Tongue (tissue), 2 donors: ENCODE results near the gene SLC38A4. TPM values are rescaled to one million over a fixed set of nuclear protein-coding genes. Genes with fewer than 3 reads are reported as not detected.

ENCODE experiments used
- DNase-seq: peaks from one replicate; pipeline ENCODE4 v3.0.0-alpha.2; 2015
- total RNA-seq: library from RNA; depleted of rRNA; stranded (reverse); fragments of >200 nt; gene quantifications from one replicate; pipeline ENCODE4 v1.2.3, GENCODE V29; 2014

SLC38A4 gene
- total RNA-seq, 1 donor from 2014 or later = 12.0 TPM

DNA sequence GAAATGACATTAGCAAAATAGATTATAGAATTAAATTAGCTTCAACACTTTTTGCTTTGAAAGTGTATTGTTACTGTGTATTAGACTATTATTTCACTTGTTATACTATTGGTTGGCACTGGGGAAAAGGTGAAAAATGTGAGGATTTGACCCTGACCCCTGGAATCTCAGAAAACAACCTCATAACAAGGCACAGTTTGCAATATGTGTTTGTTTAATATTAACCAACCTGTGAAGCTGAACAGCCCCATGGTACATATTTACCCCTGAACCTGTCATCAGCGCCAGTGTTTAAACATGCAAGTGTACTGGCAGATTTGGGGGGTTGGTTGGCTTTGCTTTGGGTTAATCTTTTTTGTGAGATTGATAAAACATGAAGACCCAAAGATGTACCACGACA is 11.7 kb downstream of the SLC38A4 start:
- no peak for DNase-seq

DNA sequence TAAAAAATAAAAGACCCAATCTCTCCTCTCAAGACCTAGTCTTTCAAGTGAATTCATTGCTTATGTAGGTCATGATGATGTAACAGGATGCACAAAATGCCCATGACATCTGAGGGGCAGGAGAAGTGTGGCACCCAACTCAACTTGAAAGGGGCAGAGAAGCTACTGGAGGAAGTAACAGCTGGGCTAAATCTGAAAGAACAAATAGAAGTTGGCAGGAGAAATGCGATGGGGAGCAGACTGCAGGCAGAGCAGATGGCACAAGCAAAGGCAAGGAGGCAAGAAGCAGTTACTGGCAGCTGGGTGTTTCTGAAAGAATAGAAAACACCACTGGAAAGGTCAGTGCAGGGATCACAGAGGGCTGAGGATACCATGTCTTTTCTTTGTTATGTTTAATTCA is 14.6 kb downstream of the SLC38A4 start:
- no peak for DNase-seq

GRCh38 chr12:46808955-46809697 is 16.7 kb downstream of the SLC38A4 start:
- no peak for DNase-seq

DNA sequence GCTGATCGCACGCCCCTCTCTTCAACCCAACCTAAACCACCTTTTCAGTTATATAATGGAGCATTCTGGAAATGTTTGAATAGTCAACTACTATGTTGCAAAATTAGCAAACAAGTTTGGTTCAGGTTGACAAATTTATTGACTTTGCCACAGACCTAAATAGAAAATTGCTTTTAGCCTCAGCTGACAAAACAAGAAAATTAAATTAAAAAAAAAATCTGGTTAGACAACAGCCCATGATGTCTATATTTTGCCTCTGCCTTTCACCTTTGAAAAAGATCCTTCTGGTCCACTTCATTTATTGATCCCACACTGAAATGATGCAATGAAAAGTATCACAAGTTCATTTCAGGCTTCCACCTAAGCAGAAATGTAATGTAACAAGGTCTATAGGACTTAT is 17.5 kb downstream of the SLC38A4 start:
- no peak for DNase-seq

DNA sequence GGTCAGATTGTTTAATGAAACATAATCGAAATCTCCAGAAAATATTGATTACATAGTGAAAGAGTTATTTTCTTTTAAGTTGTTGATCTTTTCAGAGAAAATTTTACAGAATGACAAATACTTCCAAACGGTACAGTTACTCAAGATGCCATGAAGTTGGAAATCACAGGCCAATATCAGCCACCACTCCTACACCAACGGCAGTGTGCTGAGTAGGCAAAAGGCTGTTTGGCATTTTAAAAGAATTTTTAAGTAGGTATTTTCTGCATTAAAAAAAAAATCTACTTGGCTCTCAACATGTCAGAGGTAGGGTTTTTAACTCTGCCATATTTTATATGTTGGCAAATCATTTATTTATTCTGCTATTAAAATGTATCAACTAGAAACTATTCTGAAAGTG is 21.7 kb downstream of the SLC38A4 start:
- no peak for DNase-seq

GRCh38 chr12:46803517-46803916 is 22.3 kb downstream of the SLC38A4 start:
- no peak for DNase-seq

DNA sequence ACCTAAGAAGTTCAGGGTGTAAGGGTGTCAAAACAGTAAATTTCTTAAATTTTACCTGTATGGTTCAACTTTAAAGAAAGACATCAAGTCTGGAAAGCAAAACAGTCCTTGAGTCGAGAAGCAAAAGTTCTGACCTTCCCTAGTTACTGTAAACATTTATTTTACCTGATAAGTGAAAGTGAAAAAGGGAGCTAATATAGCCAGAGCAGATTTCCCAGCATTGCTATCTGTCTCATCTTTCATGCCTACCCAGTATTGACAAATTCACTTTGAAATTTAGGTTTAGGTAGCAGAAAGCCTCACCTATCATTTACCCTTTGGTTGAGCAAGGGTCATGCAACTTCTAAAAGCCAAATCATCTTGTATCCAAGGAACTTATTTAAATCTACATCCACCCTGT is 24.5 kb downstream of the SLC38A4 start:
- DNase-seq = no peak

DNA sequence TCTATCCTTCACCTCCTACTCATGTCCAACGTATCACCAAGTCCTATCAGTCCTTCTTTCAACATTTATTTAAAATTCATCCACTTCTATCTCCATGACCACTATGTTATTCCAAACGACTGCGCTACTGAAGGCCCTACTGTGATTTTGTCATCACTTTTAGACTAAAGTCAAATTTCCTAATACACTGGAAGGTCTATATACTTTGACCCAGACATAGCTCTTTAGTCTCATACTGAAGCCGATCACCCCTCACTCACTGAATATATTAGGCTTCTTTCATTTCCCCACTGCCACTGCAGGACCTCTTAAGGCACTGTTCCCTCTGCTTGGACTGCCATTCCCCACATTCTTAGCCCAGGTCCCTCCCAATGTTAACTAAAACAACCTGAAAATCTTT is 25.6 kb downstream of the SLC38A4 start:
- DNase-seq = no peak

GRCh38 chr12:46798648-46799047 is 27.1 kb downstream of the SLC38A4 start:
- no peak for DNase-seq

- no peak for DNase-seq
These were observed 27.7 kb downstream of the SLC38A4 start for GRCh38 chr12:46798056-46798455.

DNA sequence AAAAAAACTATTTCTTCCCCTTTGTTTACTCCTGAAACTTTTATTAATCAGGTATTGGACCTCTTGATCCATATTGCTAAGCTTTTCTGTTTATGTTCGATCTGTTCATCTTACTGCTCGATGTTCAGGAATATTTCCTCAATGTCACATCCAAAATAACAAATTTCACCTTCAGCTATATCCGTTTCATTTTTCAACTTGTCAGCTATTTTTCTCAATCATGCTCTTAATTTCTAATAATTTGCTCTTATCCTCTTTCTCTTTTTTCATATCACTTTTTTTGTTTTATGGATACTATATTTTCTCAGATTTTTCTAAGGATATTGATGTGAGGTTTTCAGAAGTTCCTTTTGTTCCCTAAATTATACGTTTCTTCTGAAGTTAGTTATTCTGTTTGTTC is 29.8 kb downstream of the SLC38A4 start:
- no peak for DNase-seq

DNA sequence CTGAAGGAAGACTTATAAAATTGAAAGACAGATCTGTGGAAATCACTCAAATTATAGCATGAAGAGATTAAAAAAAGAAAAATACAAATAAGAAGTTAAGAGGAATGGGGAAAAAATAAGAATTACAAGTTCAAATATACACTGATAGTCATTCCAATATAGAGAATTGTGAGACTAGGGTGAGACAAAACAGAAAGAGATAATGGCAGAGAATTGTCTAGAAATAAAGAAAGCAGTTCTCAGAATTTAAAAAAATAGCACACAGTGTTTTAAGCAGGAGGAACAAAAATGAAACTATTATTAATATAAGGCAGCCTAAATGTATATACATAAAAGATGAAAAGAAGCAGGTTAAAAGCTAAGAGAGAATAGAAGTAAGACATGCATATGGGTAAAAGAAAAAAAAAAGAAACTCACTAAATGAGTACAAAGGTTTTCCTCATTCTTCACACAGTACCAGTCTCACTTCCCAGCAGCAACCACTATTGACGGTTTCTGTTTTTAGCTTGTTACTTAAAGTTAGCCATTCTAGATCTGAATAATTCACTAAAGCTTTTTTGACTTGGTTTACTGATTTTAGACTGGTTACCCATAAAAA is 31.1 kb downstream of the SLC38A4 start:
- DNase-seq = no peak

- no peak for DNase-seq
These were observed 32.9 kb downstream of the SLC38A4 start for GRCh38 chr12:46792925-46793324.

DNA sequence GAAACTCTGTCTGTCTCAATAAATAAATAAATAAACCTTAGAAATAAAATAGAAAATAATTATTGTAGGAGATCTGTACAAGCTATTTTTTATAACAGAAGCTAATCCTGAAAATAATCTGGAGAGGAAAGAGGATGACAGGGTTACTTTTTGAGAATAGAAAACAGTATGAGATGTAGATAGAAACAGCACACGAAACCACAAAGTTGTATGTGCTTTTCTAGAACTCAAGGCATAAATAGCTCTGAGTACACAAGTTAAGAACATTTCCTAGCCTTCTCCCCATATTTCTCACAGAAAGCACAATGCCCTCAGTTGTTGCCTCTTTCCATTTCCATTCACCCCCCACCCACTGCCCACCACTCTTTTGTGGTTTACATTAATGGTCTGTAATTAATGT is 35.7 kb downstream of the SLC38A4 start:
- no peak for DNase-seq

DNA sequence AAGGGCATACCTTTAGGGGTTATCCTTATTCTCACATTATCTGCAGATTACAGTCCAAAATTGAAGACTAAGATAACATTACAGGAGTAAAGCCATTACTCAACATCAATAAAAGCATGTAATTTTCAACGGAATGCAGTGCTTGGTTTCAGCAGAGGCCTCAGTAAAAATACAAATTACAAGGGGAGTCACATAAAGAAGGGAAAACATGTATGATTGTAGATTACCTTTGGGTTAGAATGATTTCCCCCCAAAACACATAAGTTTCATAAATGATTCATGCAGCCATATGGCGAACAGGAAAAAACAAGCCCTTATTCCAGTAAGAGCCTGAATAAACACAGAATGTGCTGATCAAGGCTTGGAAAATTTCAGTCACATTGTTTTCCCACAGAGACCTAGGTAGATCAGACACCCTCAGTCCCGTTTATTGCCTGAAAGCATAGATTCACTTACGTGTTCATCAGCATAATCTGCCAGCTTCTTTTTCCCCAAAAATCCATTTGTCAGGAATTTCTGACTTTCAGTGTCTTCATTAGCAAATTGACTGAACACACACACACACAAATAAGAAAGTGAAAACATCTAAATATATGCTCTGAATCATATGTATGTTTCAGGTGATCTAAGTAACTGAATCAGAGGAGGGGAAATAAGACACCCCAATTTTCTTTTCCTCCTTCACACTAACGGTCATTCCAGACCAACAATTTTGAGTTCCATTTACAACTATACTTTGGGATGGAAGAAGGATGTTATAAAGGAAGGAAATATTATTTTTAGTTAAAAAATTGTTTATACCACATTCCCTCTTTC is 37.5 kb downstream of the SLC38A4 start:
- no peak for DNase-seq

- DNase-seq = no peak
These were observed 38.2 kb downstream of the SLC38A4 start for GRCh38 chr12:46787496-46788055.

DNA sequence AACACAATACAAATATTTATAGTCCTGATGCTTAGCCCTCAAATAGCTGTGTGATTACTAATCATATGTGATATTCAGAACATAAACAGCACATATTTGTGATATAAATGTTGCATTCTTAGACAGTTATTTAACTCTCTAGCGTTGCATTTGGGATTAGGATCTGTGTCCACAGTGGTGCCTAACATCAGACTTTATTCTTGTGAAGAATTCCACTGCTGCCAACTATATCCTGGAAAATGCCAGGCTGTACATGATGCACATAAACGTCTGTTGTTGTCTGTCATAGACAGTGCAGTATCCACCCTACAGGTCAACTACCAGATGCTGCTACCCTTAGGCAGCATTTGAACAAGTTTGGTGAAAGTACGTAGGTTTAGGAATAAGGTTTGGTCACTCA is 39.0 kb downstream of the SLC38A4 start:
- DNase-seq = peak; percentile 64

- DNase-seq = no peak
These were observed 40.4 kb downstream of the SLC38A4 start for GRCh38 chr12:46785382-46785781.

DNA sequence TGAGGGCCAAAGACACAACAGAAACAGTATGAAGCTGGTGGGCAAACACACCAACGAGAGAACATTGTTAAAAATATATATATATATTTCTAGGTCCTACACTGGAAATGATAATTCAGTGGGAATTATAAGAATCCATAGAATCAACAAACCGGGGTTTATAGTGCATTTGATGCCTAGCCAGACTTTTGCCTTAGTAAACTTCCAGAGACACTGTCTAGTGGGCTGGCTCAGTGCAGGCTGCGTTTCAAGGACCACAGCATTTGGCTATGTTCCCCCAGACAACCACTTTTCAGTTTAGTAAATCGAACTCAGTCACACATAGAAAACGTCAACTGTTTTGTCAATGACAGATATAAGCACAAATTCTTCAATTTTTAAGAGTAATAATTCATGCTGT is 41.9 kb downstream of the SLC38A4 start:
- no peak for DNase-seq

- DNase-seq = no peak
These were observed 45.9 kb downstream of the SLC38A4 start for GRCh38 chr12:46779879-46780278.

- no peak for DNase-seq
These were observed 46.7 kb downstream of the SLC38A4 start for GRCh38 chr12:46779063-46779462.

GRCh38 chr12:46778415-46778814 is 47.4 kb downstream of the SLC38A4 start:
- no peak for DNase-seq

- no peak for DNase-seq
These were observed 48.2 kb downstream of the SLC38A4 start for GRCh38 chr12:46777587-46777986.
